ENCODE data around the gene IRS1.

Gene IRS1

DNA sequence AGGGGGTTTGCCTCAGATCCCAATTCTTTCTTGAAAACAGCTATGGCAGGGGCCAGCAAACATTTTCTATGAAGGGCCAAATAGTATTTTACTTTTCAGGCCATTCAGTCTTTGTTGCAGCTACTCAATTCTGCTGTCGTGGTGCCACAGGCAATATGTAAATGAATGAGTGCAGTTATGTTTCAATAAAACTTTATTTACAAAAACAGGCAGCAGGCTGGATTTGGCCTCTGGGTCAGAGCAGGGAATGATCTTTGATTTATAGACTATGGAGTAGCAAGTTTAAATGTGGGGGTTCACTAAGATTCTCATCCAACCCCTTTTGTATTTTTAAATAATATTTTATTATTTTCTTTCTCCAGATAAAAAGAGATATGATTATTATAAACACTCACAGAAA is 72.4 kb downstream of the IRS1 start:
- no peak overlapping the region for H3K27ac ChIP-seq
- TF ChIP-seq ZFX (IDR thresholded peaks at IDR 0.05), result no peak
- TF ChIP-seq, protein P1, sequence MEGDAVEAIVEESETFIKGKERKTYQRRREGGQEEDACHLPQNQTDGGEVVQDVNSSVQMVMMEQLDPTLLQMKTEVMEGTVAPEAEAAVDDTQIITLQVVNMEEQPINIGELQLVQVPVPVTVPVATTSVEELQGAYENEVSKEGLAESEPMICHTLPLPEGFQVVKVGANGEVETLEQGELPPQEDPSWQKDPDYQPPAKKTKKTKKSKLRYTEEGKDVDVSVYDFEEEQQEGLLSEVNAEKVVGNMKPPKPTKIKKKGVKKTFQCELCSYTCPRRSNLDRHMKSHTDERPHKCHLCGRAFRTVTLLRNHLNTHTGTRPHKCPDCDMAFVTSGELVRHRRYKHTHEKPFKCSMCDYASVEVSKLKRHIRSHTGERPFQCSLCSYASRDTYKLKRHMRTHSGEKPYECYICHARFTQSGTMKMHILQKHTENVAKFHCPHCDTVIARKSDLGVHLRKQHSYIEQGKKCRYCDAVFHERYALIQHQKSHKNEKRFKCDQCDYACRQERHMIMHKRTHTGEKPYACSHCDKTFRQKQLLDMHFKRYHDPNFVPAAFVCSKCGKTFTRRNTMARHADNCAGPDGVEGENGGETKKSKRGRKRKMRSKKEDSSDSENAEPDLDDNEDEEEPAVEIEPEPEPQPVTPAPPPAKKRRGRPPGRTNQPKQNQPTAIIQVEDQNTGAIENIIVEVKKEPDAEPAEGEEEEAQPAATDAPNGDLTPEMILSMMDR (conservative IDR thresholded peaks at IDR 0.05), result no peak

DNA sequence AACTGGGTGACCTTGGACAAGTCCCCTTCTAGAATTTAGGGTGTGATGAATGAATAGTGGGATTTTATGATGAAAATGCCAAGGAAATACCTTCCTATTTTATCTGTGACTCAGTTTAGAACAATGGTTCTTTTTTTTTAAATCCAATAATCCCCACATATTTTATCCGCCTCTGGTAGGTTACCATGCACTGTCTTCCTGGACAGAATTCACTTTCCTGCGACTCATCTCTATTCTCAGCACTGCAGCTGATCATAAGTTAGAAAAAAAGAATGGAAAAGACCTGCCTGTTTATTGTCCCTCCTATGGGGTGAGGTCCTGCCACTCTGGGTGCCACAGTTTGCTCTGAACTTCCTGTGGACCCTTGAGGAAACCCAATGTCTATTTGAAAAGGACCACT is 73.1 kb downstream of the IRS1 start:
- H3K27ac ChIP-seq, result no peak overlapping the region
- TF ChIP-seq, protein P1 (conservative IDR thresholded peaks at IDR 0.05), result no peak
- TF ChIP-seq ZFX (IDR thresholded peaks at IDR 0.05), result no peak

DNA sequence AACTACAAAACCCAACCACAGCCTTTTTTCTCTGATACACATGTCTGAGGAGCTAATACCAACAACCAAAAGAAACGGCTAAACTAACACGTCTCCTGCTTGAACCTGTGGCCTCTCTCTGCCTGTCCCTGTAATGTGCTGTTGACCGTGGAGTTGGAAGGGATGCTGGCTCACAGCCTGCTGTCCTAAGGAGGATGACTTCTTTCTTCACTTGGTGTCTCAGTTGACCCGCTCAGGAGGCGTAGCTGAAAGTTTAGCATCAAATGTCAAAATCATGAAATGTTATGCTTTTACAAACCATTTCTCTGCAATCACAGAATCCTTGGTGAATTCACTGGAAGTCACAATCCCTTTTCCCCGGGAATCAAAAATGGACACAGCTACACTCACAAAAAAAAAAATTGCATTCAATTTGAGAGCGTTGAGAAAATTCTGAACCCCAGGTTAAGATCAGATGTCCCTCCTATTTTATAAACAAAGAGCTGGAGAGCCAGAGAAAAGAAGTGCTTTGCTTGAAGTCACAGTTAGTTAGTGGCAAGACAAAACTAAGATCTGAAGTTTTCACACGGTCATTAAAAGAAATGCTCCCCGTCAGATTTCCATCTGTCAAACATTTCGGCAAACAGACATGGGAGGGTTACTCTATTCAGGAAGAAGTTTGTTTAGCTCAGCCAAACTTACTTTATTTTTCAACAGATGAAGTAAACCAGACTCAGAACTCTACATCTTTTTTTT is 74.3 kb downstream of the IRS1 start:
- TF ChIP-seq, protein P1 (conservative IDR thresholded peaks at IDR 0.05), result no peak
- no peak for TF ChIP-seq ZFX (IDR thresholded peaks at IDR 0.05)
- H3K27ac ChIP-seq, result no peak overlapping the region

DNA sequence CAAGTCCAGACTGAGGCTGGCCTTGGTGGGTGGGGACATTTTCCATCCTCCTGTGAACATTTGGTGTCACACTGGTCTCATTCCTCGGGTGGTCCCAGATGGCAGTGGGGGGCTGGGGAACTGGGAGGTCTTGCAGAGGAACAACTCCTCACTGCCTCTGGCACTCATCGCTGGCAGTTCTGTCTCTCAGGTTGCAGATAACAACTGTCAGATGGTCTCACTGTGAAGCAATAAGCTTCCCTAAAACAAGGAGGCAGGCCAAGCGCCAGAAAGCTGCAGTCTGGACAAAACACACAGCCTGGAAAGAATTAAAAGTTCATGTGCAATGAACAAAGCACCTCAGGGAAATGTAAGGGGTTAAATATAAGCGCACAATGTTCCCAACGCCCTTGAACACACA is 78.1 kb downstream of the IRS1 start:
- TF ChIP-seq, protein P1 (conservative IDR thresholded peaks at IDR 0.05), result no peak
- no peak for TF ChIP-seq ZFX (IDR thresholded peaks at IDR 0.05)
- H3K27ac ChIP-seq, result no peak overlapping the region

DNA sequence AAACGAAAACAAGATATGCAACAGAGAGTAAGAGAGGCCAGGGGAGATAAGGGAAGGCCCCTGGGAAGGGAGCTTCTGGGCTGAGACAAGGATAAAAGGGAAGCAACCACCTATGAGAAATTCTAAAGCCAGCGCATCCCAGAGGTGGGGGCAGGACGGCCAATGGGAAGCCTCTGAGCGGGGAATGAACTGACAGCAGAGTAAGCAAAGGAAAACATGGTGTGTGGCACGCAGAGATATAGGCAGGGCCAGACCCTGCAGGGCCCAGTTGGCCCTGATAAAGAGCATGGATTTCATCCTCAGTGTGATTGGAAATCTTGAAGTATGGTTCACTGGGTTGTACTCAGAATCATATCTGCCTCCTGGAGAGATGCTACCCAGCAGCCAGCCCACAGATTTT is 78.7 kb downstream of the IRS1 start:
- H3K27ac ChIP-seq, result no peak overlapping the region
- no peak for TF ChIP-seq ZFX (IDR thresholded peaks at IDR 0.05)
- TF ChIP-seq, protein P1 (conservative IDR thresholded peaks at IDR 0.05), result no peak

DNA sequence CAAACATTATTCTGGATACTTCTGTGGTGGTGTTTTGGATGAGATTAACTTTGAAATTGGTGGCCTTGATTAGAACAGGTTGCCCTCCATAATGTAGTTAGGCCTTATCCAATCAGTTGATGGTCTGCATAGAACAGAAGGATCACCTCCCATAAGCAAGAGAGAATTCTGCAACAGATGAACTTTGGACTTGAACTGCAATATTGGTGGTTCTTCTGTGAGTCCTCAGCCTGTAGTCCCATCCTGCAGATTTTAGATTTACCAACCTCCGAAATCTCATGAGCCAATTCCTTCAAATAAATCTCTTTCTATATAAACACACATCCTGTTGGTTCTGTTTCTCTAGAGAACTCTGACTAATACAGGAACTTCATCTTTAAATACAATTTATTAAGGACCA is 81.9 kb downstream of the IRS1 start:
- H3K27ac ChIP-seq, result no peak overlapping the region
- TF ChIP-seq, protein P1 (conservative IDR thresholded peaks at IDR 0.05), result no peak
- TF ChIP-seq ZFX (IDR thresholded peaks at IDR 0.05), result no peak

DNA sequence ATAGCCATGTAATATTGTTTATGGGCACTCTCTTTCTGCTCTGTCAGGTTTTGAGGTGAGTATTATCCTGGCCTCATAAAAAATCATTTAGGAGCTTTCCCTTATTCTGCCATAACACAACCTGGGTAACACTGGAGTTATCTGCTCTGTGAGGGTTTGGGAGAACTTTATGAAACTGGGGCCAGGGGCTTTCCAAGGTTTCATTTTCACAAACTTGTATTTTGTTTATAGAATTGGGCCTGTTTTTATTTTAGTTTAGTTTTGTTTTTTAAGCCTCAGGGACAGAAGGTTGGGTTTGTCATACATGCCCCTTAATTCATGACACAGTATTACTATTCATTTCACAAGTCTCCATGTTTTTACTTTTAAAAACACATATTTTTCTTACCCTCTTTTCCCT is 83.5 kb downstream of the IRS1 start:
- TF ChIP-seq, protein P1 (conservative IDR thresholded peaks at IDR 0.05), result no peak
- TF ChIP-seq ZFX (IDR thresholded peaks at IDR 0.05), result no peak
- no peak overlapping the region for H3K27ac ChIP-seq

All from C4-2B (cell line).